CD4-positive, alpha-beta T cell treated with Interleukin-1 beta for 1 hour (primary cell): Measurements from ENCODE around the gene SLC8A1.

ENCODE experiments used
- DNase-seq, 2 donors: peaks; one replicate each; pipeline ENCODE4 v3.0.0-alpha.2; 2020 to 2022

The SLC8A1 gene

DNA sequence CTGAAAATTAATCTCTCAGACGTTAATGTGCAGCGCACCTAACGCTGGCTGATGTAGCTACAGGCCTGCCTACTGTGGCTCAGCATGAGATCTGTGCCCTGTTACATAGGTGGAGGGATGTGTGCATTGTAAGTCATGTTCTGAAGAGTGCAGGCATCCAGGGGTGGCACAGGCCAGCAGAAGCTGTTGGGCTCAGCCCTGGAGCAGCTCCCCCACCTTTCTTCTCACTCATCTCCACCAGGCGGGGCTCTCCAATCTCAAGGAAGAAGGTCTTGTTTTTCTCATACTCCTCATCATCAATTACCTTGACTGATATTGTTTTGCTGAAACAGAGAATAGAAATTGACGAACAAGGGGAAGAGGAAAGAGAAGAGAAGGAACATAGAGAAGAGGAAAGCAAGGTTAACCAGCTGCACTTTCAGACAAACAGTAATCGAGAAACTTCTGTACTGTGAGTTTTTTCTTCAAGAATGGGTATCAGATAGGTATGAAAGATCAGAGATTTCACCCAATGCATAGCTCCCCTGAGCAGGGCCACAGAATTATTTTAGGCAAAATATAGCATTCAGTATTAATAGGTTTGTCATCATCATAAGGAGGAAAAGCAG, 273.6 kb downstream of the SLC8A1 start:
- no peak for DNase-seq

DNA sequence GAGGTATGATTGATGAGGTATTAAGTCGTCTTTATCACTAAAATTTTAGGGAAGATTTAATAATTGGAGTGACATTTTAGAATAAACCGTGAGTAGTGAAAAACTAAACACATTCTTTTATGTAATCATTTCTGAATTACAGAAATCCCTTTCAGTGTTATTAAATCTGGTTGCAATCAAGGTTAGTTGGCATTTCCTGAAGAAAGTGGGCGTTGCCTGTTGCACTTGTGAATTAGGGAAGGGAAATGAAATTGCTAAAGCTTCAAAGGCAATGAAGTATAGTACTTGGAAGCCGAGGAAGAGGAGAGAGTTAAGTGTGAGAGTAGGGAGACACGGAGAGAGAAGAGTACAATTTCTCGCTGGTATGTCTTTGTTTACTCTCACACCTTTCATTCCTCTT, 274.5 kb downstream of the SLC8A1 start:
- no peak for DNase-seq

DNA sequence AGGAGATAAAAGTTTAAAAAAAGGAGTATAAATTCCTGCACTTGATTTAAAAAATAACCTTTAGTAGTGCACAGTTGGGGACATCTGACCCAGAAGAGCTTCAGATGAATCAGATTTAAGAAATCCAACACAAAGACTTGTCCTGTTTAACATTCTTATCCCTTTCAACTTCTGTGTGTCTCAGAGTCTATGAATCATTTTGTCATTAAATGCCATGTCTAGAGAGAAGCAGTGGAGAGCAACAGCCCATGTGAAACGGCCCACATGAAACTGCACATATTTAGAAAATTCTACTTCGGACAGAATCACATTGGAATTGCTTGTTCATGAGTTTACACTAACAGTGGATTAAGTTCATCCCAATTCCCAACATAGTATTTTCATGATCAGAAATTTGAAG, 278.6 kb downstream of the SLC8A1 start:
- DNase-seq, result no peak

DNA sequence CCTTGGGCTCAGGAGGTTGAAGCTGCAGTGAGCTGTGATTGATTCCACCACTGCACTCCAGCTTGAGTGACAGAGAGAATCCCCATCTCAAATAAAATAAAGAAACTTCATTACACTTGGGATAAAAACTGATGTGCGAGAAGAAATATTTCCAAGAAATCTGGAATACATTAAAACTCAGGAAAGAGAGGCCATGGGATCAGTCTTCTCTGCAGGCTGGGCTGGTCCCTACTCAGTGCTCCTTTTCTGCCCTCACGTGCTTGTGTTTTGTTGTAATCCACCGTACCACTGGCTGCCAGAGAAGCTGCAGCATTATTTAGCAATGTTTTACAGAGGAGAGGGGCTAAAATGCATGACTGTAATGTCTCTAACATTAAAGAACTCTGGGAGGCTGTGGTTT, 282.0 kb downstream of the SLC8A1 start:
- DNase-seq, result no peak

DNA sequence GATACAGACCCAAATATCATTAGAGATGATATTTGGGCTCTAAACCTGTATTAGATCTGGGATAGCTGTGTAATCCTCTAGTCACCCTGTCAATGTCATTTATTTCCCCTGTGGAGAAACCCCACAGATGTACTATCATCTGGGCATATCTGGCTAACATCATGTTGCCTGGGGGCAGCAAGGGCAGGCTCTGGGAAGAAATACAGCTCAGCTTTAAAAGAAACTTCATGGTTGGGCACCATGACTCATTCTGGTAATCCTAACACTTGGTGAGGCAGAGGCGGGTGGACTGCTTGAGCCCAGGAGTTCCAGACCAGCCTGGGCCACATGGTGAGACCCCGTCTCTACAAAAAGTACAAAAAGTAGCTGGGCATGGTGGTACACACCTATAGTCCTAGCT, 282.5 kb downstream of the SLC8A1 start:
- no peak for DNase-seq

DNA sequence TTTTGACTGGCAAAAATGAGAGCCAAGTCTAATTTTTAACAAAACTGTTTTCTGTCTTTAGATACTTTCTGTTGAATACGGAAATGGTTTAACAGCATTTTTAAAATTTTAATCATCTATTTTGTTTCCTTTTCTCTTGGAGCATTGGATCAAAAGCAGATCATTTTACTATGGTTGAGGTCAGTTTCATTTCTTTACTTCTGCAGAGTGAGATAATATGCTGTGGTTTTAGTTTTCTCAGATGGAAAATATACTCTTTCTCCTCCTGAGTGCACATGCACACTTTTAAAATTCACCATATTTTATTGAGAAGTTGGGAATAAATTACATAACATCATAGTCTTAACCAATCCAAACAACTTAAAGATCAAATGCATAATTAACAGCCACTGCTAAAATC, 283.3 kb downstream of the SLC8A1 start:
- no peak for DNase-seq

DNA sequence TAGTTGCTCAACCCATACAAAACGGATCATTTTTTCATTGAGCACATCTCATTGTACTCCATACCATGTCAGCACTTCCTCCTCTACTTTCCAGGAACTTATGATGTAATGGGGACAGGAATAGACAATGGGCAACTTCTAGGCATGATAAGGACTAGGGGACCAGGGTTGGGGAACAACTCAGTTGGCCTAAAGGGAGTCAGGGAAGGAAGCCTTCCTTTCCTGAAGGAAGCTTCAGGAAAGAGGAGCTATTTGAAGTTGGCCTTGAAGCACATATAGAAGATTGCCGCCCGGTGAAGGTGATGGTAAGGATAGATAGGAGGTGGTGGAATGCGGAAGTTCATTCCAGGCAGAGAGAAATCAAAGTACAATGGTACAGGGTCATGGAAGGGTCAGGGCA, 283.9 kb downstream of the SLC8A1 start:
- DNase-seq, result no peak

DNA sequence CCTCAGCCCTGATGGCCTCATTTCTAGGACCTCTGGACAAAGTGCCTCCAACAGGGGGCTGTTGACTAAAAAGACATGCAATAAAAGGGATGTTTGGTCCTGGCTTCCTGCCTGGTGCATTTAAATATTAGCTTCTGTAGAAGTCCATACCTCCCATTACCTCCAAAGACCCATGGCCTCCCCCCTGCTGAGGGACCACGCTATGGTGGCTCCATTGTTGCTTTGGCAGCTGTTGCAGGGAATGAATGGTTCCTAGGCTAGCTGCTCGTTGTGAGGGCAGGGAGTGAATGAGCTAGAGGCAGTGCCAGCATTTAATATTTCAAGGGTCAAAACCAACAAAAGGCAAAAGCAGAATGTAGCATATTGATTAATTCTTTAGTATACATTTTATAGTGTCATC, 285.9 kb downstream of the SLC8A1 start:
- no peak for DNase-seq

DNA sequence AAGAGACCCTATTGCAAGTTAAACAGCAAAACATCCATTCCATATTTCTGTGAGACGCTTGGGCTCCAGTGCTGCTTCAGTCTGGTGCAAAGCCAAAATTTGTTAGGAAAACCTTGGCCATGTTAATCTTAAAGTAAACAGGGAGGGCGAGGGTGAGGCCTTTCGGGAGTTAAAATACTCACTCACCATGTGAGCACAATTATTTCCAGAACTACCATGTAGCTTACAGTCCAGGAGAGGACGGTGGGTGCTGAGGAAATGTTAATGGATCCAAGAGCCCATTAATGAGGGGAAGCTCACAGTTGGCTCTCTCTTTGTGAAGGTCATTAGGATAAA, 286.4 kb downstream of the SLC8A1 start:
- no peak for DNase-seq

DNA sequence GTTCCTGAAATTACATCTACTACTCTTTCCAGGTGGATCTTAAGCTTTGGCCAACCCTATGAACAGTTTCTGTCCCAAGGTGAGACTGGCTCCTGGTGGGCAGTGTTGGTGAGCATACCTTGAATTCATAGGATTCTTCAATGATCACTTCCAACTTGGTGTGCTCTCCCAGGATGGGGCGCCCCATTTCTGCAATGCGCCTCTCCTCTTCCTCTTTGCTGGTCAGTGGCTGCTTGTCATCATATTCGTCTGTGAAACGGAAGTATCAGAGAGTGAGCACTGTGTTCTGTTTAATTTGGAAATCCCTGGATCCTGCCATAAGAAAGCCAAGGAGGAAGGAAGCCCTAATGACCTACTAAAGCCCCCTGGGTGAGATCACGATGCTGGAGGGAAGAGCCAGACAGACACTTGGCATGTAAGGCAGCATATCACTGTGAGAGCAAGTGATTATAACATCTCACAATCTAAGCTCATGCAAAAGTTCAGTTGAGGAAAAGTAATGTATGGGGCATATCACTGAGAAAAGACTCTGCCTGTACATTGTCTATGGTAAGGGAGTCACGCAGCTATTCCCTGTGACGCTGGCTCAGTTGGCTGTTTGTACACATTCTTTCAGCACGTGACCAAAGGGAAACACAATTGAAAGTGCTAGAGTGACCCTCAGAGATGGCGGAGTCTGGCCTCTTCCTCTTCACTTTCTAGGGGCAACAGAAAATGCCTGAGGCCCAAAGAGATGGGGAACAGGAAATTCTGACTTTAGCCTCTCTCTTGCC, 287.0 kb downstream of the SLC8A1 start:
- DNase-seq, result no peak

DNA sequence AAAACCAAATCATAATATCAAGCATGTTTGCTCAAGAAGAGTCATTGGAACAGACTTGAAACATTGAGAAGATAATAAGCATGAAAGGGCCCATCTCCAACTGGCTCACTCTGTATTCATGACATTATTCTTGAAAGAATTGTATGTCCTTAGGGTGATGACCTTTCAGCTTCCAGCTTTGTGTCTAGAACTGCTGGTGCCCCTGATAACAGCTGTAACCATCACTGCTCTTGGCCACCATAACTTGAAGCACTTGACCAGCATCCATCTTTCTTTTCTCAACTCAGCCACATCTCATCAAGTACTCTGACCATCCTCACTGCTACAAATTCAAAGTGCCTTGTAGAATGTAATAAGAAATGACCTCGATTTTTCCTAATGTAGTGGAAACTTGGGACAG, 289.9 kb downstream of the SLC8A1 start:
- no peak for DNase-seq

DNA sequence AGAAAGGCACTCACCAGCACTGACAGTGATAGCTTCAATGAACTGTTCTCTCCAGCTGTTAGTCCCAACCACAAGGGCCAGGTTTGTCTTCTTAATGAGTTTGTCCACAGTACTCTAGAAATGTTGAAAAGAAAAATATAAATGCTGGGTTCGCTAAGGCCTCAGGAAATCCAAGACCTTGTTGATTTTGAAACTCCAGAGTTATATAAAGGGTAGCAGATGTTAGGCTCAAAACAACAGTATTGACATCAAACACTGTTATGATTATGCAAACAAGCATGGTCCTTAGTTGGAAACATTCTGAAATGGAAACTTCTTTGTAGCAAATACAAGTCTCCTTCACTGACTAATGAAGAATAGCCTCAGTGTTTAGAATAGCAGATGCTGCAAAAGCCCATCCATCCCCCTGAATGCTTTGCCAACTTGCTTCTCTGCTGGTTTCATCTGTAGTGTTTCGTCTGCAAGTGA, 291.1 kb downstream of the SLC8A1 start:
- no peak for DNase-seq

DNA sequence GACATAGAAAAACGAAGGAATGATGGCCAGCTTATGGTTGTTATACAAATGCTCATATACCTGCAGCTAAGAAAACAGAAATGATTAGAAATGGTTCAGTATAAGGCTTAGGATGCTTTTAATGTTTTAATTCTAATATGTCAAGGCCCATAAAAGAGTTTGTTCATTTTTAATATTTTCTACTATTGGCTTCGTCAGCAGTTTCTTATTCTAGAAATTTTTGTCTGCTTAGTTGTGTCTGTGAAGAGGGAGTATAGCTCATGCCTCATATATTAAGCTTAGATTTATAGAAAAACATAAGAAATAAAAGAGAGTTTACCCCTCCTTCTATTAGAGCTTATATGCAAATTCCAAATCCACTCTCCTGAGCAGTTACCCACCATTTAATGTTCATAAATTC, 292.6 kb downstream of the SLC8A1 start:
- DNase-seq, result no peak

DNA sequence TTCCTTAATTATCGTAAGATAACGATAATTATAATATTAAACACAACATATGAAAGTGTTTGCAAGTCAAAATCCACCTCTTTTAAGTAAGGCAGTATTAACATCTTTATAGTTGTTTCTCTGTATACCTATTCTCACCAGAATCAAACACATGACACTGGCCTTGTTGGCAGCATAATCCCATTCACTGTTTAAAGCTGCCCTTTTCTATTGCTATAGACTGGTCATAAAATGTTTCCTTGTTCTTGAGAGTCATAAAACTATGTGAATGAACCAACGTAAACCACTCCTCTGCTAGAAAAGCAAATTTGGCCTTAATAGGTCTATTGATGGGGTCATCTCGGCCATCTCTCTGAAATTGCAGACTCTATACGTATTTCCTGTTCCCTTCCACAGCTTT, 293.1 kb downstream of the SLC8A1 start:
- no peak for DNase-seq

DNA sequence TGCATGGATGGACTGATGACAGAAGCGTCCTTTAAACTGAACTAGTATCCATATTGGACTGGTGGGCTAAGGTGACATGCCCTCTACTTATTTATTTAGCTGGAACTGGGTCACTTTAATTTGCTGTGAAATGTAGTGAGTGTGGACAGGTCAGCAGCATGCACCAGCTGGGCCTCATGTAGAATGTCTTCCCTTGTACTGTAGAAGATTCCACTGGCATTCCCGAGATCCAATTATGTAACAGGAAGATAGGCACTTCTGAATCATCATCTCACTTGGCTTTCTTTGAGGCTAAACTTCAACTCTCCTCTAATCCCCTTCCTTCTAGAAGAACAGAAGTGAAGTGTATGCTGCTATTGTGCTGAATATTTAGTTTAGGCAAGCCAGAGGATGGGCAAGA, 296.2 kb downstream of the SLC8A1 start:
- no peak for DNase-seq

DNA sequence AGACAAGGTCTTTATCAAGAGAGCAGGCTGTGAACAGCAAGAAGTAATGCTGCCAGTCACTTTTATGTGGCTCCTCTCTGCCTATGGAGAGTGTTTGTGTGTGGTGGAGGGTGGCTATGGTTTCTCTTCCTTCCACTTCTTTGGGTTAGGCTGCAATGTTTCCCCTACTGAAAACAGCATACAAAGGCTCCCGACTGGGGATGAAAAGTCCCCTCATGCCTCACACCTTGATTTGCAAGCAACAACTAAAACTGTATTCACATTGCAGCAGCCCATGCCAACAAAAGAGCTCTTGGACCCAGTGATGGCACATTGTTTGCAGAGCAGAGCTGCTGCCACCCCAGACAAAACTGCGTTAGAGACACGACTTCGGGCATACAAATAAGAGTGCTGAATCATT, 301.6 kb downstream of the SLC8A1 start:
- DNase-seq, result no peak

DNA sequence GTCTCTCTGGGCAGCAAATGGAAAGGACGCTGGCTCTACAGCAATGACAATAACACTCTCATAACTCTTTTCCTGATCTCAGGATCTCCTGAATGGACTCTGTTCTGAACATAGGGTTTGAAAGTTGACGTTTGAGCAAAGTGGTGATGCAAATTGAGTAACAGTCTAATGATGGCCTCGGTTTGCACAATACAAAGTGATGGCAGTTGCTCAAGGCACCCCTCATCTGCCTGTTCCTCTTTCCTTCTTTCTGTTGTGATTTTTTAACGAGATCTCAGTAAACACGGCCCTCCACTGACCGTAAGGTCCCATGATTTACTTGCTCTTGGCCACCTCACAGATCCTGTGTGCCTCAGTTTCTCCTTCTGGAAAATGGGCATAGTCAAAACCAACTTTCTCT, 303.6 kb downstream of the SLC8A1 start:
- peak in 1 of 2 donors; percentile 15 for DNase-seq

DNA sequence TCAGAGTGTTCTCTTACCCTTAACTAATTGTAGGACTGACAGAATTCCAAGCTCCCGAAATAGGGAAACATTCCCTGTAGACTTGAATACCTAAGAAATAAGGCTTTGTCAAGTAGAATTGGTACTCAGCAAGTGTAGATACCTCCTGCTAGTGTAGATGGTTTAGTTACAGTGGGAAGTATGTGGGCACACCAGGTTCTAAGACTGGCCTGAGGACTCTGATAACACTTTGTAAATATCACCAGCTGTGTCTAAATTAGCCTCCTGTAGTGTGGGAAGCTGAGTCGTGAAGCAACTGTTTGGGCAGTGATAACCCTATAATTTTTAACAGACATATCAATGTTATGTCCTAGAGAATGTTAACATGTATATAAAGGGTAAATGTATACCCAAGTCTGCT, 304.5 kb downstream of the SLC8A1 start:
- no peak for DNase-seq

DNA sequence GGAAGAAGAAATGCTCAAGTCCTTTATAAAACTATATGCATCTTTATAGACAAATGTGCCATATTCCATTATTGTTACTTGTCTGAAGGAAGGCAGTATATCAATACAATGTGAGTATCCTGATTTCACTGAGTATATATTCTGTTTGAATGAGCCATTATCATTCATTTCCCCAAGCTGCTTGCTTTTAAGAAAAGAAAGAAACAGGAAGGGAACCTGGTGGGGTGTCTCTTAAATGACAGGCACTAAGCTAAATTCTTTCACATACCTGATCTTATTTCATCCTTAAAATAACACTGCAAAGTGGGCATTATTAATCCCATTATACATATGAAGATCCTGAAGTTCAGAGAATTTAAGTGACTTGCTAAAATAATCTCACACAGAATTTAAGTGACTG, 307.9 kb downstream of the SLC8A1 start:
- DNase-seq, result no peak

DNA sequence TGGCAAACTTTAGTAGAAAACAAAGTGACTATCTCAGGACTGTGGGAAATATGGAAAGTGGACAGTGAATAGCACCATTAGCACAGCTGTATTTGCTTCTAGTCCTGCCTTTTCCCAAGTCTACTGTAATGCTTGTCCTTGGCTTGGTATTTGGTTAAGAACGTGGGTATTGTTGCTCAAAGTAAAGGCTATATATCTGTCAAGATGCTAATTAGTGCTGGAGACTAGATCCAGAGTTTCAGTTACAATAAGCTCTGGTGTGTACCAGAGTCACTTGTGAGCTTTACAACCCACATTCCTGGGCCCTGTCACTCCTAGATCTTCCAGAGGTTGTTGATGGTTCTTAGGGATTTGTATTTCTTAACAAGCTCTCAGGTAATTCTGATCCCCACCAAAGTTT, 313.6 kb downstream of the SLC8A1 start:
- no peak for DNase-seq

DNA sequence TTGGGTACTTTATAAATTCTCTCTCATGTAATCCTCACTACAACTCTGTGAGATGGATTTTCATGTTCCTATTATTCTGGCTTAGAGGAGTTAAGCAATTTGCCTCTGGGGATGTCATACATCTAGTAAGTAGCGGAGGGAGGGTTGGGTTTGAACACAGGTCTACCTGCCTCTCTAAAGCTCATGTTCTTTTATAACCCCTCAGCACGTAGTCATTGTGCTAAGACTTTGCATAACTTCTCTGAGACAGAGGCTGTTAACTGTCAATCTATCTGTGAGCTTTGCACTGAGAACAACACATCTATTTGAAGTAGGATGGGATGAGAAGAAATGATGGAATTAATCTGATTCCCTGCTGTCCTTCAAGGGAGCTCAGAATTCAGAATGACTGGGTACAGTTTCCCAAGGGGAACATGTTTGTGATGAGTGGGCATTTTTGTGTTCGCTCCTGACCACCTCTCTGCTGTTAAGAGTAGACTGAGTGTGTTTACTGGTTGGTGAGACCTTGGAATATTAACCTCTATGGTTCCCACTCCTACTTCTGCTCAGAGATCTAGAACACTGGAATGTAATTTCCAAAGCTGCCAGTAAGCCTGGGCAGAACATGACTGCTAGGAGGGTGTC, 320.7 kb downstream of the SLC8A1 start:
- no peak for DNase-seq

DNA sequence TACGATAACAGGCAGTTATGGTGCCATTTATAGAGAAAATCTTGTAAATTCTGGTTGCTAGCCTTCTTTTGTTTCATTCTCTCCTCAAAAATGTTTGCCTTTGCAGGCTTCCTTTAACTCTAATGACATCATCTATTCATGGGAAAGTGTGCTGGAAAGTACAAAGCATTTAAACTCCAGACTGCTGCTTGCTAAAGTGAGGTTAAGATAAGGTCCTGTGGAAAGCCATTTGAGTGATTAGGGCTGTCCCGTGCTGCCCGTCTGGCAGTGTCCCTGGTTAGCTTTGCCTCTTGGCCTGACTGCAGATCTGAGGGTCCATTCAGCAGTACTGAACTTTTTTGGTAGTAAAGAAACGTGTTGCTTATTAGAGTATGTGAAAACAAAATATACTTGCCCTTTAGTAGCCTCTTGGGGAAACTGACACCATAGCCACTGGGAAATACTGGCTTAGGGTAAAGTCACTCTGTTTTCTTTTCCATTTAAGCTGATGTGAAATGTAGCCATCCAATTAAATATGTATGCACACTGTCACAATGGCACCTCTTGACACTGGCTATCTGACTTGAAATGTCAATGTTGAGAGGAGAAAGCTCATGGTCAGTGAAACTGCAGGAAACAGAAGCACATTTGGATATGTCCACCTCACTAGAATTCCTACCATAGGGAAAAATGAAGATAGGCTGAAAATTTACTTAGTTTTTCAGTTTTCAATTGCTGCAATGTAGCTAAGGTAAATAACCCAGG, 321.5 kb downstream of the SLC8A1 start:
- DNase-seq, result no peak

DNA sequence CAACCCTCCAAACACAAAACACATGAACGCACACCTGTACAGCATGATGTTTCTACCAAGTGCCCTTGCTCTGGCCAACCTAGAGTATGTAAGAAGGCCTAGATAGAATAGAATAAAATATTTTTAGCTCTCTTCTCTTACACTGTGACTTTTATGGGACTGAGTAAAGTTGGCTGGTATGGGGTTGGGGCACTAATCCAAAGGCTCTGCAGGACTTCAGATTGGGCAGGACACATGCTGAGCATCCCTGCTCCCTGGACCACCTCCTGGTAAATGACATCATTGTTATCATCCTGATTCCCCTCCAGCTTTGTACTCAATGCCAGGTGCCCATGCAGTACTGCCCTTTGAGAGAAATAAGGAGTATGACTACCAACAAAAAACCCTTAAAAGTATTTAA, 322.2 kb downstream of the SLC8A1 start:
- DNase-seq, result no peak

DNA sequence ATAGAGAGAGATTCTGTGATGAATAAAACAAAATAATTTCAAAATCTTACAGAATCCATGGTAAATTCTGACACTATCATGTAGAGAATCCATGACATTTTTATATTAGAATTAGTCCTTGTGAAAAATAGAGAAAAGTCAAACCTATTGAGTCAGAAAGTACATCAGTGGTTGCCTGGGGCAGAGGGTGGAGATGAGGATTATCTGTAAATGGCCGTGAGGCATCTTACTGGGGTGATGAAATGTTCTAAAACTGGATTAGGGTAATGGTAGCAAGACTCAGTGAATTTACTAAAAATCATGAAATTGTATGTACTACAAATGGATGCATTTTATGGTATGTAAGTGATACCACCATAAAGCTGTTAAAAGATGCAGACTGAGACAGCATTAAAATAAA, 323.1 kb downstream of the SLC8A1 start:
- no peak for DNase-seq
